GM12801 (cell line): ENCODE measurements around the gene REXO1.

Experiments
- TF ChIP-seq, protein P1 (sequence below): IDR thresholded peaks from one replicate; pipeline ENCODE4 v1.5.1; 2011; ENCODE audit warnings: control low read depth; ENCODE audit not compliant: insufficient read length; ENCODE audit errors: extremely low read depth

REXO1 gene

DNA sequence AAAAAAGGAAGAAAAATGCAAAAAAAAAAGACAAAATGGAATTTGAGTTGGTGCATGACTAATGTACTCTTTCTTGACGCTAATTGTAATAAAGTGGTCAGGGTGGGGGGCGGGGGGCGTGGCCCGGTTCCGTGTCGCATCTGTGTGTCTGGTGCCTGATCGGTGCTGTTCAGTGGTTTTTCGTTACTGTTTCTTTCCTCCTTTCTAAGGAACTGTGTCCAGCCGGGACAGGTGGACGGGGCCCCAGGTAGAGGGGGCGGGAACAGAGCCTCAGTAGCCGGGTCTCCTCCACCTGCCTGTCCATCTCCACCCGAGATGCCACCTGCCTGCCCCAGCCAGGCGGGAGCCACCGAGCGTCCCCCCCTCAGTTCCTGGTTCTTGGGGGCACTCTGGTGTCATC, 68.7 kb downstream of the REXO1 start:
- TF ChIP-seq, protein P1, sequence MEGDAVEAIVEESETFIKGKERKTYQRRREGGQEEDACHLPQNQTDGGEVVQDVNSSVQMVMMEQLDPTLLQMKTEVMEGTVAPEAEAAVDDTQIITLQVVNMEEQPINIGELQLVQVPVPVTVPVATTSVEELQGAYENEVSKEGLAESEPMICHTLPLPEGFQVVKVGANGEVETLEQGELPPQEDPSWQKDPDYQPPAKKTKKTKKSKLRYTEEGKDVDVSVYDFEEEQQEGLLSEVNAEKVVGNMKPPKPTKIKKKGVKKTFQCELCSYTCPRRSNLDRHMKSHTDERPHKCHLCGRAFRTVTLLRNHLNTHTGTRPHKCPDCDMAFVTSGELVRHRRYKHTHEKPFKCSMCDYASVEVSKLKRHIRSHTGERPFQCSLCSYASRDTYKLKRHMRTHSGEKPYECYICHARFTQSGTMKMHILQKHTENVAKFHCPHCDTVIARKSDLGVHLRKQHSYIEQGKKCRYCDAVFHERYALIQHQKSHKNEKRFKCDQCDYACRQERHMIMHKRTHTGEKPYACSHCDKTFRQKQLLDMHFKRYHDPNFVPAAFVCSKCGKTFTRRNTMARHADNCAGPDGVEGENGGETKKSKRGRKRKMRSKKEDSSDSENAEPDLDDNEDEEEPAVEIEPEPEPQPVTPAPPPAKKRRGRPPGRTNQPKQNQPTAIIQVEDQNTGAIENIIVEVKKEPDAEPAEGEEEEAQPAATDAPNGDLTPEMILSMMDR: no peak

DNA sequence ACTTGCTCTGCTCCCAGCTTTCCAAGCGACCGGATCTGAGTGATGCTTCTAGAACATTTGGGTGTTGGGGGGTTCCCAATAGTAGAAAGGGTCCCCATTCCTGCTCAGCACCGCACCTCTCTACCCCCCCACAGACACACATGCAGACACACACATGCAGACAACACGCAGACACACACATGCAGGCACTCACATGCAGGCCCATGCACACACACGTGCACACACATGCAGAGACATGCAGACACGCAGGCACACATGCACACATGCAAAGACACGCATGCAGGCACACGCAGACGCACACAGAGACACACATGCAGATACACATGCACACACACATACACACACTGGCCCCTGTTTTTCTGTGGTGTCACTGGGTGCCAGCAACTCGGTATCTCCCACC, 71.1 kb downstream of the REXO1 start:
- TF ChIP-seq, protein P1: no peak

DNA sequence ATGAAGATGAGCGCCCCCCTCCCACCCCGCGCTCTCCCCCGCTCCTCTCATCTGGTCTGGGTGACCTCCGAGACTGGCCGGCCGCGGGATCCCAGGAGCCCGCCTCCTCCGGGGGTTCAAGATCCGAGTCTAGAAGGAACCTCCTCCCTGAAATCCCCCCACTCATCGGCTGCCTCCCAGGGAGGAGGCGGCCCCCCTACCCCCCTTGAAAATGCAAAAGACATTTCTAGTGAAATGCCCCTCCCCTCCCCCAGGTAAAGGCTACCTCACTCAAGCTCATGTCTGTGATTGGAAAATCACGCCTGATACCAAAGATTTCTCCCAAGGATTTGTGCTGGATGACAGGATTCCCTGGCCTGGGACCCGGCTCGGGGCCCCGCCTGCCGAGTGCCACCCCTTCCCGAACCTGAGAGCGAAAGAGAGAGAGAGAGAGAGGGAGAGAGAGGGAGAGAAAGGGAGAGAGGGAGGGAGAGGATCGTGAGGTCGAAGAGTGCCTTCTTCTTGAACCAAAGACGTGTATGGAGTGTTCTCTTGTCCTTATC, 71.6 kb downstream of the REXO1 start:
- TF ChIP-seq, protein P1: no peak

DNA sequence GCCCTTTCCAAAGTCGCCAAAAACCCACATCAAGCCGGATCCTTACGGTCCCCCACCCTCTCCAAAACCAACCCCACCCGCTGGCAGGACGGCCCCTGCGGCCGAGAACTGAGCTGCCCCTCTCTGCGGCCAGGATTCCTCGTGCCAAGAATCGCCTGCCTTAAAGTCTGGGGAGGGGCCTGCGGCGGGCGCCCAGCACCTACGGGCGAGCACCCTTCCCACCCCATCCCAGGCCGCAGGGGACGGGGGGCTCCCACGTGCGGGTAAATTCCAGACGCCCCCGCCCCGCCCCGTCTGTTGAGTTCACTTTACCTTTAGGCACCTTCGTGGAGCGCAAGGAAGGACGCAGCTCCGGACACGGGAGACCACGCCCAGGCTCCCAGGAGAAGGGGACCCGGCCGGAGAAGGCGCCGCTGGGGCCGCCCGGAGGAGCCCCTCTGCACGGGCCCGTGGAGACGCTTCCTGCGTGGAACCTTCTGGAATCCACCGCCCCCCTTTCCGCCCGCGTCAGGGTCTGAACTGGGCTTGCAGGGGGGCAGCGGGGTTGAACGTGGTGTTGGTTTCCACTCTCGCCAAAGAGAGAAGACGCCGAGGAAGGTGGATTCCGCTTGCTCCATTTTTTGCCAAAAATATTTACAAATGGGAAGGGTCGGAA, 72.2 kb downstream of the REXO1 start:
- TF ChIP-seq, protein P1: no peak

DNA sequence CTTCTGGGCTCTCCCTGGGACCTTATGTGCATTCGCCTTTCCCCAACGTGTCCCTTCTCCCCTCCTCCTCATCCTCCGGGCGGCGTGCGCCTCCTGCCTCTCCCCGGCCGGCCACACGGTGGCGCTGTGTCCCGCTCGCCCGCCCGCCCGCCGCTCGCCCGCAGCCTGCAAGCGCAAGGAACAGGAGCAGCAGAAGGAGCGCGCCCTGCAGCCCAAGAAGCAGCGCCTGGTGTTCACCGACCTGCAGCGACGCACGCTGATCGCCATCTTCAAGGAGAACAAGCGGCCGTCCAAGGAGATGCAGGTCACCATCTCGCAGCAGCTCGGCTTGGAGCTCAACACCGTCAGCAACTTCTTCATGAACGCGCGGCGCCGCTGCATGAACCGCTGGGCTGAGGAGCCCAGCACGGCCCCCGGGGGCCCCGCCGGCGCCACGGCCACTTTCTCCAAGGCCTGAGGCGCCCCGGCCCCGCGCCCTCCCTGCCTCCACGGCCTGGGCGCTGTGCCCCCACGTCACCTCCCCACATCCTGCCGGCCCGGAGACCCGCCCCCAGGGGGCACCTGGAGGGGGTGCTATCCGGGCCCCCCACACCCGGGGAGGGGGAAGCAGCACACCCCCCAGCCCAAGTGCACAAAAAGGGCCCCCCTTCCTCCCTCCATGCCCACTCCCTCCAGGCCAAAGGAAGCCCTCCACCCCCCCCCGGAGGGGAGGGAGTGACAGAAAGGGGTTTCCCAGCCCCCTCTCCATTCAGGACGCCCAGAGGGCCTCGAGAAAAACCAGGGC, 73.1 kb downstream of the REXO1 start:
- TF ChIP-seq, protein P1: no peak

DNA sequence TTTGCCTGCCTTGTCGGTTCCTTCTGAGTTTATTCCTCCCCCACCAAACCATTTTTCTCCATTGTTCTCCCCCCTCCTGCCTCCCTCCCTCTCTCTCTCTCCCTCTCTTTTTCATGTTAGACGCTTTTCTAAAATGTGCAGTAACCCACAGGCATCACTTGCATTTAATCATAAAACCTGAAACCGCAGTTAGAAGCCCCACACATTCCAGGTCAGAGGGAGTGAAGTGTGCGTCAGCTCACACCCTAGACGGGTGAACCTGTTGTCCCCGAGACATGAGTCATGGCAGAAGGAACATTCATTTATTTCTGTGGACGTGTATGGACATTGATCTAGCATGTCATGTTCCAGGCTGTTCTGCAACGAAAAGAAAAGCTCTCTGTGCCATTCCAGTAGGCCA, 75.1 kb downstream of the REXO1 start:
- TF ChIP-seq, protein P1: no peak

DNA sequence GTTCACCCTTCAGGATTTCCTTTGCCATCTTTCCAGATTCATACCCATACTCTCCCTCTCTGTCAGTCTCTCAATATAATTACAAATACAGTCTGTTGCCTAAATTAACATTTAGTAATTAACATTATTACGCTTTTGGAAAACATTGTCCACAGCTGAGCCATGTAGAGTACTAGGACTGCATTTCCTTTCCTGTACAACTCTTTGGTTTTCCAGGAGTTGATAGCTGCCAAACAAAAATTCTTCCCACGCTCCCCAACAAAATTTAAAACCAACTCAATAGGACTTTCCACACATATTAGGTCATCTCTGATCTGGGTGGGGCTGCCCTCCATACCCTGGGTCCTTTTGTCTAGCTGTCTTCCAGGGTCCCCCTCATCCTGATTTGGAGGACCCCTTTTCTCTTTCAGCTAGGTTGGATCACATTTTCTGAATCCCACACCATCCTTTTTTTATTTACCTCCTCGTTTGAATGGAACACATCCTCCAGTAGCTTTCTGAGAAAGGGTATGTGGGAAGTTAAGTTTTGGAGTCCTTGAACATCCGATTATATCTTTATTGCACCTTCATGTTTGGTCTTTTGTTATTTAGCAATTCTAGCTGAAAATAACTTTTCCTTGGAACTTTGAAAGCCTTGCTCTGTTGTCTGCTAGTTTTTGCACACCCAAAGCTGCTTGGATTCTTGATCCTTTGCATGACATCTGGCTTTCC, 77.3 kb downstream of the REXO1 start:
- TF ChIP-seq, protein P1: no peak
